ENCODE data around the gene PLCD3. TPM values are rescaled to one million over a fixed set of nuclear protein-coding genes. Genes with fewer than 3 reads are reported as not detected.

PLCD3 gene
- total and polyA plus RNA-seq, 10 of the 15 experiments (the other 5 are each of a cell fraction or from before 2014, with no cell fraction given), result 0.02 to 1.6 (median 0.44) TPM

DNA sequence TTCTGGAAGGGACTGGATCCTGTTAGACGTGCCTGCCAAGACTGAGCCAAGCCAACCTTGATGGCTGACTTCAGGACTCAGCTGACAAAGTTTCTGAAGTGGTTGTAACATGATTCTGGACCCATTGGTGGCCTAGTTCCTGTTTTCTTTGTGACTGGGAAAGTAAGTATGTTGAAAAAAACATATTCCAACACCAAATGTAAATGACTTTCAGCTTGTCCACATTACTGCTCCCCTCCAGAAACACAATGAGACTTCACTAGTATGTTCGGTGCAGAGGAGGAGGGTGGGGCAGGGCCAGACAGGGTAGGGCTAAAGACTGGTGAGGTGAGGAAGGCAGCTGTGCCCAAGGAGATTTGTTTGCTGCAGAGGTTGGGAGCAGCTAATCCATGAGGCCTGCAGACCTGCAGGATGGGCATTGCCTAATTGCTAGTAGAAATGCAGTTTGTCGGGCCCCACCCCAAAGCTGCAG is 44.8 kb downstream of the PLCD3 start (continued):
- TF ChIP-seq, protein P1, sequence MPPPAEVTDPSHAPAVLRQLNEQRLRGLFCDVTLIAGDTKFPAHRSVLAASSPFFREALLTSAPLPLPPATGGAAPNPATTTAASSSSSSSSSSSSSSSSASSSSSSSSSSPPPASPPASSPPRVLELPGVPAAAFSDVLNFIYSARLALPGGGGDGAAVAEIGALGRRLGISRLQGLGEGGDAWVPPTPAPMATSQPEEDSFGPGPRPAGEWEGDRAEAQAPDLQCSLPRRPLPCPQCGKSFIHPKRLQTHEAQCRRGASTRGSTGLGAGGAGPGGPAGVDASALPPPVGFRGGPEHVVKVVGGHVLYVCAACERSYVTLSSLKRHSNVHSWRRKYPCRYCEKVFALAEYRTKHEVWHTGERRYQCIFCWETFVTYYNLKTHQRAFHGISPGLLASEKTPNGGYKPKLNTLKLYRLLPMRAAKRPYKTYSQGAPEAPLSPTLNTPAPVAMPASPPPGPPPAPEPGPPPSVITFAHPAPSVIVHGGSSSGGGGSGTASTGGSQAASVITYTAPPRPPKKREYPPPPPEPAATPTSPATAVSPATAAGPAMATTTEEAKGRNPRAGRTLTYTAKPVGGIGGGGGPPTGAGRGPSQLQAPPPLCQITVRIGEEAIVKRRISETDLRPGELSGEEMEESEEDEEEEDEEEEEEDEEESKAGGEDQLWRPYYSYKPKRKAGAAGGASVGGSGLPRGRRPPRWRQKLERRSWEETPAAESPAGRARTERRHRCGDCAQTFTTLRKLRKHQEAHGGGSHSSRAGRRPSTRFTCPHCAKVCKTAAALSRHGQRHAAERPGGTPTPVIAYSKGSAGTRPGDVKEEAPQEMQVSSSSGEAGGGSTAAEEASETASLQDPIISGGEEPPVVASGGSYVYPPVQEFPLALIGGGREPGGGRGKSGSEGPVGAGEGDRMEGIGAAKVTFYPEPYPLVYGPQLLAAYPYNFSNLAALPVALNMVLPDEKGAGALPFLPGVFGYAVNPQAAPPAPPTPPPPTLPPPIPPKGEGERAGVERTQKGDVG (CRISPR knock-in tag; IDR thresholded peaks at IDR 0.05), result no peak

DNA sequence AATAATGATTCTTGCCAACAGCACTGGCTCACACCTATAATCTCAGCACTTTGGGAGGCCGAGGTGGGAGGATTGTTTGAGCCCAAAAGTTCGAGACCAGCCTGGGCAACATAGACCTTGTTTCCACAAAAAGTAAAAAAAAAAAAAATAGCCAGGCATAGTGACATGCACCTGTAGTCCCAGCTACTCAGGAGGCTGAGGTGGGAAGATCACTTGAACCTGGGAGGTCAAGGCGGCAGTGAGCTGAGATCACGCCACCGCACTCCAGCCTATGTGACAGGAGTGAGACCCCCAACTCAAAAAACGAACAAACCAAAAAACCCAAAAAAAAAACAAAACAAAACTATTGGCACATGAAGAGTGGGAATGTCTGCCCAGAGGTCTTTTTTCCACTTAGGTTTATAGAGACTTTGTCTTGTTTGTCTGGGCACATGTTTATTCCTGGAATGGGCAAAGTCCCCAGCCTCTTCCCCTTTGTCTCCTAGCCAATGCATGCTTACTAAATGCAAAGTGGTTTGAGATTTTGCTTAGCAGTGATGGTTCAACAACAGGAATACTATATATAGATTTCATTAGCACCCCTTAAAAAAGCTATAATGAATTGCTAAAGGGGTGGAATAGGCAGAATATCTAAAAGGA is 45.3 kb downstream of the PLCD3 start:
- H3K9me3 ChIP-seq (replicated peaks; ENCODE audit: control insufficient read depth, insufficient read depth, low read length), result no peaks in the 10 kb centered on the region
- 99% methylated on average over 6 of the region's 6 CpGs for WGBS (ENCODE audit: insufficient coverage, insufficient replicate concordance, low lambda C conversion rate, missing lambda C conversion rate)
- BruUV-seq (replicated peaks), result no TSS peak
- FAIRE-seq (no peak), DNase-seq (ENCODE audit: low read depth, low spot score) (no peak), ATAC-seq (no peak)
- peaks cover 6% of the 10 kb centered on the region for H3K4me1 ChIP-seq (ENCODE audit: control insufficient read depth, insufficient read depth, low read length)
- H3K79me2 ChIP-seq (ENCODE audit: control insufficient read depth, insufficient read depth, low read length), result no peaks in the 10 kb centered on the region
- in situ Hi-C loops (cut with MboI) (no loop called here), intact Hi-C loops (cut with micrococcal nuclease; ENCODE audit: unreplicated experiment) (no loop called here)
- no peak overlapping the region for H3K9ac ChIP-seq (ENCODE audit: control insufficient read depth, insufficient read depth, low read length)
- ChIA-PET SMC1A (ENCODE audit: uncharacterized antibody, unreplicated experiment) (interaction anchor here (0.6 to 1.5 kb wide), 3 partner anchors 10 to 55 kb away, joined by 3 to 5 read pairs (median 4); no protein-coding TSS in a partner anchor), POLR2A (no interaction called here), CTCF (interaction anchor here (0.6 to 3.8 kb wide), 6 partner anchors 12 to 167 kb away, joined by 3 to 23 read pairs (median 4); partner anchors contain the start of gene ACBD4), RAD21 (ENCODE audit: unreplicated experiment) (interaction anchor here (1.0 kb wide), 1 partner anchor 33 kb away, joined by 3 read pairs; no protein-coding TSS in a partner anchor)
- H3K36me3 ChIP-seq (ENCODE audit: control insufficient read depth in 2 of 2, insufficient read depth in 2 of 2, low read length in 1 of 2), result peaks cover 18 to 37% of the 10 kb centered on the region in 2 experiments
- no peak overlapping the region for H2AFZ ChIP-seq (ENCODE audit: control insufficient read depth, low read depth, low read length)
- no peak overlapping the region for H3K27ac ChIP-seq (ENCODE audit: control insufficient read depth, insufficient read depth)
- no peaks in the 10 kb centered on the region for H4K20me1 ChIP-seq (ENCODE audit: control insufficient read depth, insufficient read depth)
- H3K27me3 ChIP-seq (replicated peaks in 1 of 2; ENCODE audit: control insufficient read depth in 2 of 2, insufficient read depth in 2 of 2, low read length in 1 of 2), result no peaks in the 10 kb centered on the region
- H3K4me3 ChIP-seq, result no peak overlapping the region
- no peak overlapping the region for H3K4me2 ChIP-seq (ENCODE audit: control insufficient read depth, insufficient read depth)
- TF ChIP-seq ZBED1 (IDR thresholded peaks at IDR 0.05; ENCODE audit: borderline replicate concordance) (no peak), ESRRA (IDR thresholded peaks at IDR 0.05; ENCODE audit: low read length) (no peak), FOXK2 (IDR thresholded peaks at IDR 0.05) (no peak)
